Inflammatory macrophage treated with lipopolysaccharide for 4 hours (primary cell): Measurements from ENCODE around the gene OR2G2.

Experiments used
- DNase-seq: peaks from one replicate; pipeline ENCODE4 v3.0.0-alpha.2; 2020

Gene OR2G2

DNA sequence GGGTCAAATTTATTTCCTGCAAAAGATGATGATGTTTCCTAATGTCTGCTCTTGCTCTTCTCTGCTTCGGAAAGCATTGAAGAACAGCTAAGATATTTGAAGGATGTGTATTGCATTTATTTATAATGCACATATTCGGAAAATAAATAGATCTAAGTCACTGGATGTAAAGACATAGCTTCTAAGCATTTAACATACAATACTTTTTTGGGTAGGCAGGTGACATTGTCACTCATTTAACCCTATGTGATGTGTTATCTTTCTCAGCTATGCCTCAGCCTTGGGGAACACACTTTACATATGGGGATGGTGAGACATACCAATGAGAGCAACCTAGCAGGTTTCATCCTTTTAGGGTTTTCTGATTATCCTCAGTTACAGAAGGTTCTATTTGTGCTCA, at the start of gene OR2G2:
Gene OR2G2, plus strand, starts transcription at position 301 of the 400 bp plus-strand sequence. Its CDS starts 0 bp downstream, at position 301.
- DNase-seq, result no peak

GRCh38 chr1:247538561-247538960, 49.6 kb upstream of the OR2G2 start:
- no peak for DNase-seq

DNA sequence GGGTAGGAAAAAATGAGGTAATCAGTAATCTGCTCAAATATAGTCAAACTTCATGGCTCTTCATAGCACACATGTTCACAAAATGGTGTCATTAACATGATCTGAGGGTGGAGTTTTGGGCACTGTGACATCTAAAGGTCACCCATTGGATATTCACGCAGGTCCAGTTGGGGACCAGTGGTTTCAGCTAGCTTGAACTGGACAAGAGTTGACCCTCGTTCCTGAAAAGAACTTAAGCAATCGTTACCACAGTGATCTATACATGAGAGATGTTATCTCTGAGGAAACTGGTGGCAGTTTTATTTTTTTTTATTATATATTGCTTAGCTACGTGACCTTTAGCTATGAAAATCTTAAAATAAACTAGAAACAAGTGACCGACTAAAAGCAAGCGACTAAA, 48.9 kb upstream of the OR2G2 start:
- no peak for DNase-seq

GRCh38 chr1:247540581-247540980, 47.6 kb upstream of the OR2G2 start:
- DNase-seq, result no peak

DNA sequence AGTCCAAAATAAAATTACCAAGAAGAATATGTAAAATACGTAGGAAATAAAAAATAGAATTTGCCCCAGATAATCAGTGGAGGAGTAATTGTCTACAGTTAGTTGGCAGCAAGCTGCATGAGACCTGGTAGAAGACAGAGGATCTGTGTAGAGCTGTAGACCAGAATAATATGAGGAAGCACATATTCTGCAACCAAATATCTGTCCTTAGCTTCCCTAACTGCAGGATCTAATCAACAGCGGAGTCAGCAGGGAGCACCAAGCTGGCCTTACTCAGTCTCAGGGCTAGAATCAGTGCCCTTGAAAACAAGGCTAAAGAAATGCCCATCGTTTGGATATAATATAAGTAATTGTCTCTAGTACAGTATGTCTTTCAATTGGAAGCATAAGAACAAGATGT, 45.3 kb upstream of the OR2G2 start:
- no peak for DNase-seq

- DNase-seq, result no peak
Measured at GRCh38 chr1:247548092-247548491, 40.1 kb upstream of the OR2G2 start.

DNA sequence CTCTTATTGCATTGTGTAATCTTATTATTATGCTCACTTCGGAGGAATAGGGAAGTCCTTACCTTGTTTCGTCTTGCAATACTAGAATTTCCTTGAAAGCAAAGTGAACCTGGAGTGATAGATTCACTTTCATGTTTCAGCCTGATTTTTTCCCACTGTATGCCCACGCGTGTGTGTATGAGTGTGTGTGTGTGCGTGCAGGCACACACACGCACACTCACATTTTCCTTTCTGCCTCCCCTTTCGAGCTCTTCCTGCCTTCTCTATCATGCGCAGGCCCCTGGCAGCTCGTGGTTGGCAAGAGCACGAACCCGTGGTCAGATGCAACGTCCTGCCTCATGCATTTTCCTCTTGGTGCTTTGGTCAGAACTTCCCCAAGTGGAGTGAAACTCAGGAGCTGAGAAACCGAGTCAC, 39.4 kb upstream of the OR2G2 start, which contains the start of gene GCSAML:
Gene GCSAML, plus strand, starts transcription at position 366 of the 414 bp plus-strand sequence. CDS start 58 bp downstream, outside the sequence.
- DNase-seq, result peak; percentile 67

- DNase-seq, result no peak
Measured at GRCh38 chr1:247551721-247552120, 36.4 kb upstream of the OR2G2 start.

DNA sequence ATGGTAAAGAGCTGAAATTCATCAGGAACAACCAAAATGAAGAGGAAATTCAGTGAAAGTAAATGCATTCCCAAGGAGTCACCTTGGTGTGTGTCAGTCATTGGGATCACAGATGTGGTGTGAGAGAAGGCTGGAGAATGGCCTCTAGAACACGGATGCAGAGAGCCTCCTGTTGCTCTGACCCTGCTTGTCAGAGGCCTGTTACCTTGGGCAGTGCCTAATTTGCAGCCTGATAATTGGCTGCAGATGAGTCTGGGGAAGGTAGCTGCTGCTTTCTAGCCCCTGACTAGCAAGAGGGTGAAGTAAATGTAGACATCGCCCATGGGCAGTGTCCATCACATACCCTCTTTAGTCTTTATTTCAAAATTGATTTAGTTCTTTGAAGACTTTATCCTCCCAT, 35.9 kb upstream of the OR2G2 start:
- DNase-seq, result no peak

DNA sequence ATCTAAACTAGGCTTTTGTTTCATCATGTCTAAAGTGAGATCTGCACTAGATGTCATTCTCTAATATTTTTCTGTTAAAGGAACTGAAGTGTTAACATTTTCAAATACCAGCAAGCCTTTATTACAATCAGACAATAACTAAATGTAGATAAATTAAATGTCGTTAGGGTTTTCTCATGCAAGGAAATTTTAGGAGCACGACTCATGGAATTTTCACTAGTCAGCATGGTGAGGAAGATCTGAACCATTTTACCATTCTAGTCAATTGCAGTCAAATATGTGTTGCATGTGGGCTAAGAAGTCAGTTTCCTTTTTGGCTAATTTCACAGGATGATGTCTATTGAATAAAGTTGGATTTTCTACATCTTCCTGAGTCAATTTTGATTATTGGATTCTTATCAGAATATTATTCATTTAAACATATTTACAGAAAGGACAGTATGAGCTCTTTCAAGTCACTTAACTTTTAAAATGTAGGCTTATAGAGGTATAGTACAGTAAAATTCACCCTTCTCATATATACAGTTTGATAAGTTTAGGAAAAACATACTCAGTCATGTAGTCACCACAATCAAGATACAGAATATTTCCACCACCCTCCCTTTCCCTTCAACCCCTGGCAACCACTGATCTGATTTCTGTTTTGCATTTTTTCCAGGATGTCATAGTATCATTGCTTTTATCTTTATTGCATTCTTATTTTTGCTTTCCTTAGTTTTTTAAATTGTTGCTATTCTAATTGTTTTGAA, 30.1 kb upstream of the OR2G2 start:
- DNase-seq, result no peak

GRCh38 chr1:247561711-247562110, 26.4 kb upstream of the OR2G2 start:
- DNase-seq, result no peak

GRCh38 chr1:247562198-247562597, 26.0 kb upstream of the OR2G2 start:
- DNase-seq, result no peak

DNA sequence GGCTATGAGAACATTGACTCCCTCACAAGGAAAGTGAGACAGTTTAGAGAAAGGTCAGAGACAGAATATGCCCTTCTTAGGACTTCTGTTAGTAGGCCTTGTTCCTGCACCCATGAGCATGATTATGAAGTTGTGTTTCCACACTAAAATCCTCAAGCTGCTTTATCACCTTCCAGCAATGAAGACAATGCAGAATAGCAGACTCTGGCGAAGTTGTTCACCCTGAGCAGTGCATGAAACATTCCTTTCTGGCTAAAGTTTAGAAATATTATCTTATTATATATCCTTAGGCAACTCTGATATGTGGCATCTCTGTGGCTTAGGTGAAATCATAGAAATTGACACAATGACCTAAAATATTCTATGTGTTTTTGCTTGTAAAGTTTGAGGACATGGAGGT, 13.9 kb upstream of the OR2G2 start:
- no peak for DNase-seq

DNA sequence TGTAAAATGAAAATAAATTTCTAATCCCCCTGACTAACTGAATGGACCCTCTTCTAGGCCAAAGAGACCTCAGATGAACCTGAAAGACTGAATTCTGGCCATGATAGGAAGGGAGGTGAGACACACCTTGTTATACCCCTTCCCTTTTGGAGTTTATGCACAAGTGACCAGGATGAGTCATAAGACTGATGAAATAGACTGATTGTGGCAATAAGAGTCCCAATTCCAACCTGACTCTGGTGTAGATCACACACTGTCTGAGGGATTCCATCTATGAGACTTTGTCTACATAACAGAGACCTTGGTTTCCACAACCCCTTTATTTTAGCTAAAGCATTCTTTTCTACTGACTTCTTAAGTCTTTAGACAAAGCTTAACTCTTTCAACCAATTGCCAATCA, 13.5 kb upstream of the OR2G2 start:
- peak; percentile 4 for DNase-seq

DNA sequence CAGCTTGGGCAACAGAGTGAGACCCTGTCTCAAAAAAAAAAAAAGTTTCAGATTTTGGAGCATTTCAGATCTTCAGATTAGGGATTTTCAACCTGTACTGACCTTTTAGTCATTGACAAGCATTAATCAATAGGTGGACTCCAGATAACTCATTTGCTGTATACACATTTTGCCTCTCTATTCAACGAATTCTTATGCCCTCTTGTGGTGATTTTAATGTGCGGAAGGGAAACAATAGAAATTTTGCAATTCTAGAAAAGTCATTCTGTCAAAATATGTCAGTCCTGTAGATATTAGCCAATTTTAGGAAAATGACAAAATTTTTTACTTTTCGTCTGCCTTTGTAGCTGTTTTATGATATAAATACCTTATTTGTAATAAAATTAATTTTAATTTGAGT, 11.6 kb upstream of the OR2G2 start:
- DNase-seq, result peak; percentile 81

DNA sequence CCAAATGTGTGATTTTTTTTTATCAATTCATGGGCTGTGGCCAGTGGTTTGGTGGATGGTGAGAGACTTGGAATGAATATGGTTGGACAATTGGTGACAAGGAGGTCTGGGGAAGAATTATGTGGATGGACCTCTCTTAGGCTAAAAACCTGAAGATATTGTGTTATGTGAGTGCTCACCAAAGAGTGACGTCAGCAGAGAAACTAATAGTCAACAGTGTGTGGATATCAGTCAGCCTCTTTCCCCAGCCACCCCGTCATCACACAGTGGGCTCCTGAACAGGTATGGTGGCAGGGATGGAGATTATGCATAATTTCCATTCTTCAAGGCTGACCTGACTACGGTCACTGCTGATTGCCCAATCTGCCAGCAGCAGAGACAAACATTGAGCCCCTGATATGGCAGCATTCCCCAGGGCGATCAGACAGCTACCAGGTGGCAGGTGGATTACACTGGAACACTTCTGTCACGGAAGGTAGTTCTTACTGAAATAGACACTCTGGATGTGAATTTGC, 9.2 kb upstream of the OR2G2 start:
- DNase-seq, result no peak

DNA sequence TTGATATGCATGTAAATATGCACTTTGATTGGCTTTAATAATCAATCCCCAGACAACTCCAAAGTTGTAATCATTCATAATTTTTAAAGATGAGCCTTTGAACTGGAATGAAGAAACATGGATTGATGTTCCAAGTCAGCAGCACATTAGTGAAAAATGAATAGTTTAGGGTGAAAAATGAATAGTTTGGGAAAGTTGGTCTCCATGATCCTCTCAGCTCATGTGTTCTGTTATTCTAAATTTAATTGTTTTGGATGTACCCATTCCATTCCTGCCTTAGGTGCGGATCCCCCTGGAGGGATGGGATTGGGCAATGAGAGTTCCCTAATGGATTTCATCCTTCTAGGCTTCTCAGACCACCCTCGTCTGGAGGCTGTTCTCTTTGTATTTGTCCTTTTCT, 17.1 kb downstream of the OR2G2 start, which contains the start of gene OR2G3:
Gene OR2G3, plus strand, starts transcription at position 301 of the 400 bp plus-strand sequence. Its CDS starts 0 bp downstream, at position 301.
- no peak for DNase-seq

DNA sequence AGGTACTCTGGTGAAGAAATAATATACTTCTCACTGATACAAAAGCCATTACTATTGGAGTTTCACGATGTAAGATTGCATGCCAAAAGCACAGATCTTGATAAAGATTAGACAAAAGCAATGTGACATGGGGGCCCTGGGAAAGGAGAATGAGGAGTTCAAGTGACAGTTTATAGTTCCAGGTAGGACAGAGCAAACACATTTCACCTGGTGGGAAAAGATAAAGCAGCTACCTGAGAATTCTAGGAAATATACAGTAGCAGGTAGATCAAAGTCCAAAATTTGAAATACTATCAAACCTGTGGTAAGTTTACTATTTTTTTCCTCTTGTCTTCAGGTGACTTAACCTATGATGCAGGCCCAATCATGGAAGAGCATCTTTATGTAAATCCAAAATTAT, 25.2 kb downstream of the OR2G2 start:
- DNase-seq, result no peak

- DNase-seq, result no peak
Measured at GRCh38 chr1:247614625-247615024, 26.5 kb downstream of the OR2G2 start.

GRCh38 chr1:247627951-247628350, 39.8 kb downstream of the OR2G2 start:
- DNase-seq, result no peak

DNA sequence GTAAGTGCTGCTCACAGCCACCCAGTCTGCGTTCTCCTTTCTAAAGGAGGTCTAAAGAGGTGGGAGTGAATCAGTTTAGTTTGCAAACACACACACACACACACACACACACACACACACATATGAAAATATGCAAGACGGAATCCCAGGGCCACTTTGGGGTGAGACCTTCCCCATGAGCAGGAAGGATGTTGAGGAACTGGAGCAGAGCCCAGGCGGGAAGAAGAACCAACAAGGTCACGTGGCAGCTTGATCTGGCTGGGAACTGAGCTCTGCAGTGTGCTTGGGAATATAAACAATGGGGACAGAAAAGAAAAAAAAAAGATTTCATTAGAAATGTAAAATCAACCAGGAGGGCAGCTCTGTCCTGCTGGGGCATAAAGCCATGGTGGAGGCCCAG, 49.9 kb downstream of the OR2G2 start:
- DNase-seq, result no peak

DNA sequence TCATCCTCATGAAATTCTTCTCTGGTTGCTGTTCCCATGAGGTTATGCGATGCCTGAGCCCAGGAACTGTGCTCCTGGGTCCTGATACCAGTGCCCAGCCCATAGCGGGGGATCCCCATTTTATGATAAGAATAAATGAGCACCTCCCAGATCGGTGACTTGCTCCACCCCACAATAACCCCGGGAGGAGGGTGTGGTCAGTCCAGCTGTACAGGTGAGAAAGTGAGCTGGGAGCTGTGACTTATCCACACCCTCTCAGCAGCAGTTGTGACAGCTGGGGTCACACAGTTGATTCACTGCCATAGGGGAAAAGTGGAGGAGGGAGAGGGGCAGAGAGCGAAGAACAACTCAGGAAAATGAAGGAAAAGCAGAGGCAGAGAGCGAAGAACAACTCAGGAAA, 50.6 kb downstream of the OR2G2 start:
- DNase-seq, result no peak
